Liver (tissue), 3 donors: ENCODE measurements around the gene BRD1.

ENCODE experiments used
- CTCF ChIP-seq: fragments of 150-350 bp; IDR thresholded peaks from 2 replicates; pipeline ENCODE4 v1.5.1; 2017; ENCODE audit warnings: improper control_type of control experiment, low read depth, low read length; ENCODE audit not compliant: missing input control
- EGR1 ChIP-seq, 2 donors: IDR thresholded peaks; 2 replicates each; pipeline ENCODE4 v1.6.1; 2016 to 2018; ENCODE audit warnings: antibody characterized with exemption in 2 of 2, low read depth in 2 of 2
- GABPA ChIP-seq, 2 donors: IDR thresholded peaks in 1 of 2; conservative IDR thresholded peaks in 1 of 2; 2 replicates each; pipeline ENCODE4 v1.6.1; 2016; ENCODE audit warnings: antibody characterized with exemption in 2 of 2, mild to moderate bottlenecking in 1 of 2, moderate library complexity in 1 of 2
- HNF4A ChIP-seq, 2 donors: conservative IDR thresholded peaks; 2 replicates each; pipeline ENCODE4 v1.6.1; 2016; ENCODE audit warnings: antibody characterized with exemption in 2 of 2, mild to moderate bottlenecking in 2 of 2
- JUND ChIP-seq, 2 donors: IDR thresholded peaks; 2 replicates each; pipeline ENCODE4 v1.6.1; 2016; ENCODE audit warnings: antibody characterized with exemption in 2 of 2
- NR2F2 ChIP-seq: IDR thresholded peaks from 2 replicates; pipeline ENCODE4 v1.6.1; 2016; ENCODE audit warnings: antibody characterized with exemption
- RAD21 ChIP-seq, 2 donors: IDR thresholded peaks; 2 replicates each; pipeline ENCODE4 v1.6.1; 2016; ENCODE audit warnings: antibody characterized with exemption in 2 of 2, mild to moderate bottlenecking in 2 of 2
- REST ChIP-seq: IDR thresholded peaks from 2 replicates; pipeline ENCODE4 v1.6.1; 2016; ENCODE audit warnings: antibody characterized with exemption, mild to moderate bottlenecking
- RXRA ChIP-seq, 2 donors: IDR thresholded peaks; 2 replicates each; pipeline ENCODE4 v1.6.1; 2017 to 2018; ENCODE audit warnings: antibody characterized with exemption in 2 of 2, mild to moderate bottlenecking in 1 of 2
- SP1 ChIP-seq: IDR thresholded peaks from 2 replicates; pipeline ENCODE4 v1.6.1; 2018; ENCODE audit warnings: antibody characterized with exemption, mild to moderate bottlenecking
- TAF1 ChIP-seq: conservative IDR thresholded peaks from 2 replicates; pipeline ENCODE4 v1.6.1; 2016; ENCODE audit warnings: antibody characterized with exemption, mild to moderate bottlenecking
- YY1 ChIP-seq: IDR thresholded peaks from 2 replicates; pipeline ENCODE4 v1.6.1; 2016; ENCODE audit warnings: antibody characterized with exemption, mild to moderate bottlenecking
- ZBTB33 ChIP-seq: IDR thresholded peaks from 2 replicates; pipeline ENCODE4 v1.6.1; 2016; ENCODE audit warnings: antibody characterized with exemption
- TF ChIP-seq, protein P1 (sequence below): IDR thresholded peaks from 2 replicates; pipeline ENCODE4 v1.6.1; 2016; ENCODE audit warnings: antibody characterized with exemption
- donor health status: healthy.
- donor health status: healthy.

DNA sequence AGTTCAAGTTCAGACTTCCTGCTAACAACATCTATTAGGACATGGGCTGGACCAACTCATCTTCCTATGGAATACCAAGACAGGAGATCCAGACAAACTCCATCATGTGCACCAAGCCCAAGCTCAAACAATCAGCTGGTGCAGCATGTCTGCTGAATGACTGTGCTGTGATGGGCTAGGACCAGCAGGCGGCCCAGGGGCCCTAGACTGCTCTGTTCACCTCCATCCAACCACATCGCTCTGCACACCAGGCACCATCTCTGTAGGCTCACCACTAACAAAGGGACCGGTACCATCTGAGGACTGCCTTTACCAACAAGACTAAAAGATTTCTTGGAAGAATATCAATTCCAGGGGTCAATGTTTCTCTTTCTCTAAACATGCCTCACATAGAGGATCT is 10.3 kb downstream of the BRD1 start:
- TF ChIP-seq CTCF (no peak), RAD21 (IDR thresholded peaks at IDR 0.05) (no peak), REST (no peak), SP1 (no peak), JUND (IDR thresholded peaks at IDR 0.05) (no peak), TAF1 (no peak), EGR1 (IDR thresholded peaks at IDR 0.05; ENCODE audit: low read depth in 2 of 2) (no peak), YY1 (no peak), GABPA (IDR thresholded peaks at IDR 0.05 in 1 of 2, conservative IDR thresholded peaks at IDR 0.05 in 1 of 2) (no peak), RXRA (IDR thresholded peaks at IDR 0.05) (no peak), ZBTB33 (no peak), NR2F2 (no peak), HNF4A (conservative IDR thresholded peaks at IDR 0.05) (no peak)
- TF ChIP-seq, protein P1, sequence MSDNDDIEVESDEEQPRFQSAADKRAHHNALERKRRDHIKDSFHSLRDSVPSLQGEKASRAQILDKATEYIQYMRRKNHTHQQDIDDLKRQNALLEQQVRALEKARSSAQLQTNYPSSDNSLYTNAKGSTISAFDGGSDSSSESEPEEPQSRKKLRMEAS: no peak
